Testis (tissue), 2 donors: Measurements from ENCODE around the gene ODR4.

Experiments
- POLR2A ChIP-seq: fragments of 450-650 bp; IDR thresholded peaks from one replicate; pipeline ENCODE4 v1.6.1; 2017; ENCODE audit warnings: antibody characterized with exemption, mild to moderate bottlenecking, moderate library complexity
- TF ChIP-seq, protein P1 (sequence below), 3 experiments: fragments of 450-650 bp in 2 of 3; fragments of 200-600 bp in 1 of 3; sonication (generic) in 1 of 3; IDR thresholded peaks; one replicate each; pipeline ENCODE4 v1.5.1; 2016 to 2019; ENCODE audit warnings: antibody characterized with exemption in 3 of 3, mild to moderate bottlenecking in 2 of 3, moderate library complexity in 1 of 3

DNA sequence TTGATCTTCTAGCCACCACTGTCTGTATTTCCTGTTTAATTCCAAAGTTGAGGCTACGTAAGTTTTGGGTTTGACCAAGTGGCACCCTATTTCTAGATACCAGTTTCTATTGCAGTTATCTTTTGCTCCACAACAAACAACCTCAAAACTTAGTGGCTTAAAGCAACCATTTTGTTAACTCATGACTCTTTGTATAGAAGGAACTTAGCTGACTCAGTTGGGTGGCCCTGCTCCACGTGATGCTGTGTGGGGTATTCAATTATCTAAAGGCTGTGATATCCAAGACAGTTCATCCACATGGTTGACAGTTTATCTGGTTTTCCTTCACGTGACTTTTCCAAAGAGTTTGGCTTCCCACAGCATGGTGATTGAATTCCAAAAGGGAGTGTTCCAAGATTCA is 50.5 kb downstream of the ODR4 start:
- TF ChIP-seq, protein P1, sequence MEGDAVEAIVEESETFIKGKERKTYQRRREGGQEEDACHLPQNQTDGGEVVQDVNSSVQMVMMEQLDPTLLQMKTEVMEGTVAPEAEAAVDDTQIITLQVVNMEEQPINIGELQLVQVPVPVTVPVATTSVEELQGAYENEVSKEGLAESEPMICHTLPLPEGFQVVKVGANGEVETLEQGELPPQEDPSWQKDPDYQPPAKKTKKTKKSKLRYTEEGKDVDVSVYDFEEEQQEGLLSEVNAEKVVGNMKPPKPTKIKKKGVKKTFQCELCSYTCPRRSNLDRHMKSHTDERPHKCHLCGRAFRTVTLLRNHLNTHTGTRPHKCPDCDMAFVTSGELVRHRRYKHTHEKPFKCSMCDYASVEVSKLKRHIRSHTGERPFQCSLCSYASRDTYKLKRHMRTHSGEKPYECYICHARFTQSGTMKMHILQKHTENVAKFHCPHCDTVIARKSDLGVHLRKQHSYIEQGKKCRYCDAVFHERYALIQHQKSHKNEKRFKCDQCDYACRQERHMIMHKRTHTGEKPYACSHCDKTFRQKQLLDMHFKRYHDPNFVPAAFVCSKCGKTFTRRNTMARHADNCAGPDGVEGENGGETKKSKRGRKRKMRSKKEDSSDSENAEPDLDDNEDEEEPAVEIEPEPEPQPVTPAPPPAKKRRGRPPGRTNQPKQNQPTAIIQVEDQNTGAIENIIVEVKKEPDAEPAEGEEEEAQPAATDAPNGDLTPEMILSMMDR (IDR thresholded peaks at IDR 0.05) = no peak
- no peak for TF ChIP-seq POLR2A
